Measurements from ENCODE around the gene SPDEF.

SPDEF gene

GRCh38 chr6:34556031-34556471 is at the start of gene SPDEF:
Gene SPDEF (minus strand): TSS chr6:34556329. CDS start chr6:34544455, 11,874 bp downstream.
- no peak for DNase-seq (ENCODE audit: low read depth, low spot score)
- no peak within 1 kb of the TSS for H3K4me3 ChIP-seq (ENCODE audit: low read depth, low read length)
- ChIA-PET CTCF (interaction anchor here (0.8 to 1.9 kb wide), 2 partner anchors 30 to 53 kb away, joined by 3 to 4 read pairs; no protein-coding TSS in a partner anchor), POLR2A (no interaction called here)
- TF ChIP-seq, protein P1, sequence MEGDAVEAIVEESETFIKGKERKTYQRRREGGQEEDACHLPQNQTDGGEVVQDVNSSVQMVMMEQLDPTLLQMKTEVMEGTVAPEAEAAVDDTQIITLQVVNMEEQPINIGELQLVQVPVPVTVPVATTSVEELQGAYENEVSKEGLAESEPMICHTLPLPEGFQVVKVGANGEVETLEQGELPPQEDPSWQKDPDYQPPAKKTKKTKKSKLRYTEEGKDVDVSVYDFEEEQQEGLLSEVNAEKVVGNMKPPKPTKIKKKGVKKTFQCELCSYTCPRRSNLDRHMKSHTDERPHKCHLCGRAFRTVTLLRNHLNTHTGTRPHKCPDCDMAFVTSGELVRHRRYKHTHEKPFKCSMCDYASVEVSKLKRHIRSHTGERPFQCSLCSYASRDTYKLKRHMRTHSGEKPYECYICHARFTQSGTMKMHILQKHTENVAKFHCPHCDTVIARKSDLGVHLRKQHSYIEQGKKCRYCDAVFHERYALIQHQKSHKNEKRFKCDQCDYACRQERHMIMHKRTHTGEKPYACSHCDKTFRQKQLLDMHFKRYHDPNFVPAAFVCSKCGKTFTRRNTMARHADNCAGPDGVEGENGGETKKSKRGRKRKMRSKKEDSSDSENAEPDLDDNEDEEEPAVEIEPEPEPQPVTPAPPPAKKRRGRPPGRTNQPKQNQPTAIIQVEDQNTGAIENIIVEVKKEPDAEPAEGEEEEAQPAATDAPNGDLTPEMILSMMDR (IDR thresholded peaks at IDR 0.05; ENCODE audit: insufficient read depth, low read length, missing control alignments) = no peak

- ChIA-PET POLR2A (no interaction called here), CTCF (interaction anchor here (0.8 to 1.3 kb wide), 4 partner anchors 10 to 408 kb away, joined by 3 to 6 read pairs (median 4); partner anchors contain the start of gene SMIM29)
- no peak overlapping the region for H3K4me3 ChIP-seq (ENCODE audit: low read depth, low read length)
- TF ChIP-seq, protein P1 (IDR thresholded peaks at IDR 0.05; ENCODE audit: insufficient read depth, low read length, missing control alignments) = no peak
- DNase-seq (ENCODE audit: low read depth, low spot score) = no peak
These were observed 47.6 kb upstream of the SPDEF start for GRCh38 chr6:34603707-34604106.

DNA sequence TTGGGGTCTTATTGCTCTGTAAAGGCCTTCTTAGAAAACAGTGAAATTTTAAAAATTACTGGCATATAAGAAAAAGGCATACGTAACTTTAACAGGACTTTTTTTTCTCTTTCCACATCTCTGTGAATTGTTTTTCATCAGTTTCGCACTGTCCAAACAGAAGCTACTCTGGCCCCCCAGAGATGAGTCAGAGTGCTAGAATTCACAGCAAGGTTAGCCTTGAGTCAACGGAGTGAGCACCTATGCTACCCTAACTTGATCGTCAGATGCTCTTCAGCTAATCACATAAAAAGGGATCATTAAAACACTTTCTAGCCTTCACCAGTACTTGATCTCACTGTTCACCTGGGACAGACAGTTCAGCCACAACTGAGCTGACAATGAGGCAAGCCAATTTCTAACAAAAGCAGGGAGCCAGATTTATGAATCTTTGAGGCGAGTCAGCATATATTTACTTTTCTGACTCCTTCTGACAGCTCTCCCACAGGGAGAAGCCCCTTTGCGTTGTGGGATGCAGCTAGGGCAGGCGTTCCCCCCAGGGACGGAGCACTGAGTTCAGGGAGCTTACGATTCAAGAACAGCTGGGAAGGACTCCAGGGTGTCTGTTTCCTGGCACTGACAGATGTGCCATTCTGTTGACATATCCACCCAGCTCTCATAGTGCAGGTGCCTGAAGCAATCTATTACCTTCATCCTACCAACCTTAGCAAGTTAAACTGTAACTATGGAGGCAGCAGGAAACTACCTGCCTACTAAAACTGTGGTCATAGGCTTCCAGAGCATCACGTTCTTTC is 46.4 kb upstream of the SPDEF start:
- ChIA-PET CTCF (interaction anchor here (0.7 to 2.3 kb wide), 6 partner anchors 142 to 441 kb away, joined by 3 to 16 read pairs (median 4); no protein-coding TSS in a partner anchor), POLR2A (no interaction called here)
- H3K4me3 ChIP-seq (ENCODE audit: low read depth, low read length) = no peak overlapping the region
- TF ChIP-seq, protein P1 (IDR thresholded peaks at IDR 0.05; ENCODE audit: insufficient read depth, low read length, missing control alignments) = no peak
- DNase-seq (ENCODE audit: low read depth, low spot score) = no peak

- no peak overlapping the region for H3K4me3 ChIP-seq (ENCODE audit: low read depth, low read length)
- TF ChIP-seq, protein P1 (IDR thresholded peaks at IDR 0.05; ENCODE audit: insufficient read depth, low read length, missing control alignments) = no peak
- ChIA-PET CTCF (interaction anchor here (0.9 to 3.9 kb wide), 6 partner anchors 7 to 439 kb away, joined by 3 to 24 read pairs (median 6); partner anchors contain the start of gene HMGA1), POLR2A (no interaction called here)
- DNase-seq (ENCODE audit: low read depth, low spot score) = no peak
These were observed 45.6 kb upstream of the SPDEF start for GRCh38 chr6:34601706-34602105.

DNA sequence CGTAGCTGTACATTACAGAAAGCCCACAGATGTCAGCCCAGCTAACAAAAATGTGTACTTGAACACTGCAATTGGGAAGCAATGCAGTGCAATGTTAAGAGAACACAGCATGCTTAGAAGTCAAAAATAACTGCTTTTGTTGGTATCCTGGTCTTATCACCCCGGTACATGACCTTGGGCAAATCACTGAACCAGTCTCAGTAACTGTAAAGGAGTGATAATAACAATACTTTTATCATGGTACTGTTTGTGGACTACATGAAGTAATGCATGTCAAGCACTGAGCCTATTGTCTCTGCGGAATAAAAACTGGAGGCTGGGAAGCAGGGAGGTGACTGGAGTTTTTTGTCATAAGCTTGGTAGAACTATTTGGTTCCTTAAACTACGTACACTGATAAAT is 44.7 kb upstream of the SPDEF start:
- POLR2A ChIA-PET = no interaction called here
- H3K4me3 ChIP-seq (ENCODE audit: low read depth, low read length) = no peak overlapping the region
- no peak for DNase-seq (ENCODE audit: low read depth, low spot score)
- CTCF ChIA-PET = interaction anchor here (1.0 to 3.9 kb wide), 5 partner anchors 8 to 405 kb away, joined by 3 to 24 read pairs (median 6); no protein-coding TSS in a partner anchor
- TF ChIP-seq, protein P1 (IDR thresholded peaks at IDR 0.05; ENCODE audit: insufficient read depth, low read length, missing control alignments) = no peak

- DNase-seq (ENCODE audit: low read depth, low spot score) = no peak
- TF ChIP-seq, protein P1 (IDR thresholded peaks at IDR 0.05; ENCODE audit: insufficient read depth, low read length, missing control alignments) = no peak
- CTCF ChIA-PET = interaction anchor here (1.0 to 3.9 kb wide), 4 partner anchors 9 to 404 kb away, joined by 3 to 24 read pairs (median 3); no protein-coding TSS in a partner anchor
- H3K4me3 ChIP-seq (ENCODE audit: low read depth, low read length) = no peak overlapping the region
- POLR2A ChIA-PET = no interaction called here
These were observed 44.0 kb upstream of the SPDEF start for GRCh38 chr6:34600101-34600500.

All from AG04449 (cell line).